ENCODE results near the gene SULF2.

The SULF2 gene

DNA sequence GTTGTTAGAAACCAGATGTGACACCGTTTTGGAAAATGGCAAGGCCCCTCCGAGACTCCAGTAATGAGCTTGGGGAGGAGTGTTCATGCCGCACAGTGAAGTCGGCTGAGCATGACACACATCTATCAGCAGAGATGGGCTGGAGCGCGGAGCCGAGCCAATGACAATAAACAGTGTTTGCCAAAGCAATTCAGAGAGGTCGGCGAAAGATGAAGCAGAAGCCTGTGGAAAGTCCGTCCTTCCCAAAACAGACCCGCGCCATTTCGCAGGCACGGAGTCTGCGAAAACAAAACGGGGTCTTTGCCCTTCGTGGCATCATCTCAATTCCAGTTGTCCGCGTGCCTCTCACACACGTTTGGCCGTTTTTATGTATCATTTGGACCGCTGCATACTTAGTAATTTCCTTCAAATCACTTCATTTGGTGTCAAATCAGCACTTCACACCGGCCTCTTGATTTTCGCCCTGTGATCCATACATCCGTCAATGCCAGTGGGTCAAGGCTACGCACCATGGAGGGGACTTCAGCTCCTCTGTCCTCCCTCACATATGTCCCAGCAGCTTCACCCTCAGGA lies 71.3 kb downstream of the SULF2 start:
- TF ChIP-seq SPI1 (IDR thresholded peaks at IDR 0.05; ENCODE audit: borderline replicate concordance, low read depth) = no peak
- no peak for TF ChIP-seq POLR2AphosphoS5 (IDR thresholded peaks at IDR 0.05; ENCODE audit: low read depth)
- no peak for TF ChIP-seq GABPA (IDR thresholded peaks at IDR 0.05; ENCODE audit: low read depth)
- TF ChIP-seq, protein P1, sequence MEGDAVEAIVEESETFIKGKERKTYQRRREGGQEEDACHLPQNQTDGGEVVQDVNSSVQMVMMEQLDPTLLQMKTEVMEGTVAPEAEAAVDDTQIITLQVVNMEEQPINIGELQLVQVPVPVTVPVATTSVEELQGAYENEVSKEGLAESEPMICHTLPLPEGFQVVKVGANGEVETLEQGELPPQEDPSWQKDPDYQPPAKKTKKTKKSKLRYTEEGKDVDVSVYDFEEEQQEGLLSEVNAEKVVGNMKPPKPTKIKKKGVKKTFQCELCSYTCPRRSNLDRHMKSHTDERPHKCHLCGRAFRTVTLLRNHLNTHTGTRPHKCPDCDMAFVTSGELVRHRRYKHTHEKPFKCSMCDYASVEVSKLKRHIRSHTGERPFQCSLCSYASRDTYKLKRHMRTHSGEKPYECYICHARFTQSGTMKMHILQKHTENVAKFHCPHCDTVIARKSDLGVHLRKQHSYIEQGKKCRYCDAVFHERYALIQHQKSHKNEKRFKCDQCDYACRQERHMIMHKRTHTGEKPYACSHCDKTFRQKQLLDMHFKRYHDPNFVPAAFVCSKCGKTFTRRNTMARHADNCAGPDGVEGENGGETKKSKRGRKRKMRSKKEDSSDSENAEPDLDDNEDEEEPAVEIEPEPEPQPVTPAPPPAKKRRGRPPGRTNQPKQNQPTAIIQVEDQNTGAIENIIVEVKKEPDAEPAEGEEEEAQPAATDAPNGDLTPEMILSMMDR (IDR thresholded peaks at IDR 0.05; ENCODE audit: insufficient read depth, low read length) = no peak
- TF ChIP-seq, protein P2, sequence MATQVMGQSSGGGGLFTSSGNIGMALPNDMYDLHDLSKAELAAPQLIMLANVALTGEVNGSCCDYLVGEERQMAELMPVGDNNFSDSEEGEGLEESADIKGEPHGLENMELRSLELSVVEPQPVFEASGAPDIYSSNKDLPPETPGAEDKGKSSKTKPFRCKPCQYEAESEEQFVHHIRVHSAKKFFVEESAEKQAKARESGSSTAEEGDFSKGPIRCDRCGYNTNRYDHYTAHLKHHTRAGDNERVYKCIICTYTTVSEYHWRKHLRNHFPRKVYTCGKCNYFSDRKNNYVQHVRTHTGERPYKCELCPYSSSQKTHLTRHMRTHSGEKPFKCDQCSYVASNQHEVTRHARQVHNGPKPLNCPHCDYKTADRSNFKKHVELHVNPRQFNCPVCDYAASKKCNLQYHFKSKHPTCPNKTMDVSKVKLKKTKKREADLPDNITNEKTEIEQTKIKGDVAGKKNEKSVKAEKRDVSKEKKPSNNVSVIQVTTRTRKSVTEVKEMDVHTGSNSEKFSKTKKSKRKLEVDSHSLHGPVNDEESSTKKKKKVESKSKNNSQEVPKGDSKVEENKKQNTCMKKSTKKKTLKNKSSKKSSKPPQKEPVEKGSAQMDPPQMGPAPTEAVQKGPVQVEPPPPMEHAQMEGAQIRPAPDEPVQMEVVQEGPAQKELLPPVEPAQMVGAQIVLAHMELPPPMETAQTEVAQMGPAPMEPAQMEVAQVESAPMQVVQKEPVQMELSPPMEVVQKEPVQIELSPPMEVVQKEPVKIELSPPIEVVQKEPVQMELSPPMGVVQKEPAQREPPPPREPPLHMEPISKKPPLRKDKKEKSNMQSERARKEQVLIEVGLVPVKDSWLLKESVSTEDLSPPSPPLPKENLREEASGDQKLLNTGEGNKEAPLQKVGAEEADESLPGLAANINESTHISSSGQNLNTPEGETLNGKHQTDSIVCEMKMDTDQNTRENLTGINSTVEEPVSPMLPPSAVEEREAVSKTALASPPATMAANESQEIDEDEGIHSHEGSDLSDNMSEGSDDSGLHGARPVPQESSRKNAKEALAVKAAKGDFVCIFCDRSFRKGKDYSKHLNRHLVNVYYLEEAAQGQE (IDR thresholded peaks at IDR 0.05; ENCODE audit: insufficient replicate concordance, low read depth) = no peak
- DNase-seq (ENCODE audit: low read depth in 1 of 2, low spot score in 1 of 2) = no peak
- Histone ChIP-seq H3K27me3 (ENCODE audit: insufficient read depth, poor library complexity, severe bottlenecking) (no peaks in the 10 kb centered on the region), H3K4me3 (replicated peaks; ENCODE audit: insufficient read depth, low read length) (no peak overlapping the region), H3K27ac (replicated peaks) (no peak overlapping the region)

DNA sequence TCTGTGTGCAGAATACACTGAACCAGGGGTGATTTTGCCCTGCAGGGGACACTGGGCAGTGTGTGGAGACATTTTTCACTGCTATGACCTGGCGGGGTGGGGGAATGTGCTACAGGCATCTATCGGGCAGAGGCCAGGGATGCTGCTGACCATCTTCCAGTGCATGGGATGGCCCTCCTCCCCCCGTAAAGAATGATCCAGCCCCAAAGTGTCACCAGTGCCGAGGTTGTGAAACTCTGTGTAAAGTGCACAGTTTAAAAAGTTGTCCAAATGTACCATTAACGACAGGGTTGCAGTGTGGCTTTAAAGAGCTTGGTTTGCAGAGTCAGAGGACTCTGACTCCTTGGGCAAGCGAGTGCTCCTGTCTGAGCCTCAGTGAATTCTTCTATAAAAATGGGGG lies 72.1 kb downstream of the SULF2 start:
- DNase-seq (ENCODE audit: low read depth in 1 of 2, low spot score in 1 of 2) = no peak
- Histone ChIP-seq H3K27me3 (ENCODE audit: insufficient read depth, poor library complexity, severe bottlenecking) (no peaks in the 10 kb centered on the region), H3K4me3 (replicated peaks; ENCODE audit: insufficient read depth, low read length) (no peak overlapping the region), H3K27ac (replicated peaks) (no peak overlapping the region)
- TF ChIP-seq, protein P2 (IDR thresholded peaks at IDR 0.05; ENCODE audit: insufficient replicate concordance, low read depth) = no peak
- TF ChIP-seq GABPA (IDR thresholded peaks at IDR 0.05; ENCODE audit: low read depth) (no peak), SPI1 (IDR thresholded peaks at IDR 0.05; ENCODE audit: borderline replicate concordance, low read depth) (no peak), POLR2AphosphoS5 (IDR thresholded peaks at IDR 0.05; ENCODE audit: low read depth) (no peak)
- TF ChIP-seq, protein P1 (IDR thresholded peaks at IDR 0.05; ENCODE audit: insufficient read depth, low read length) = no peak

DNA sequence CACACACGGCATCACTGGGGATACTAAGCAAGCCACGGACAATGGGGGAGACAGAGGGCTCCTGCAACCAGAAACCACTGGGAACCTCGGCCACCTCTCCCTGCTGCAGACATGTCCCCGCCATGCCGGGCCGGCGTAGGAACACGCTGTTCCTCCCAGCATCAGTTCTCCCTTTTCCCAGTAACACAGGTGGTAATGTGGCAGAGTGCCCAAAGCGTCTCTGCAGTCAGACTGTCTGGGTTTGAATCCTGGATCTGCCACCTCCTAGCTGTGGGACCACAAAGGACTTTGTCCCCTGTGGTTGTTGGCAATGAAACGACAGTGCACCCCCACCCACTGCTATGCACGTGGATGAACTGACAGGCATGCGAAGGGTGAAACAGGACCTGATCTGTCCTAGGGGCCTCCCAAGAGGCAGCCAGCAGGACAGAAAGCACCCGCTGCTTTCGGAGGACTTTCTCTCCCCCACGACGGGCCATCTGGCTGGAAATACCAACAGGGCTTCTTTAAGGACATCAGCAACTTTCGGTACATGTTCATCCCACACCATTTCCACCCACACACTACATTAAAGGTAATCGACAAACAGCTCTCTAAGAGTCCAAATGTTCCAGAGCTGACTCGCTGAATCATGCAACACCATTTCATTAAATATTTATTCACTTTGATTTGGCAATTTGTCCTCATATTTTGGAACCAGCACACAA lies 74.1 kb downstream of the SULF2 start:
- H3K4me3 ChIP-seq (replicated peaks; ENCODE audit: insufficient read depth, low read length) = no peak overlapping the region
- H3K27ac ChIP-seq (replicated peaks) = no peak overlapping the region
- no peak for DNase-seq (ENCODE audit: low read depth in 1 of 2, low spot score in 1 of 2)
- TF ChIP-seq POLR2AphosphoS5 (IDR thresholded peaks at IDR 0.05; ENCODE audit: low read depth) = no peak
- TF ChIP-seq, protein P2 (IDR thresholded peaks at IDR 0.05; ENCODE audit: insufficient replicate concordance, low read depth) = no peak
- no peak for TF ChIP-seq GABPA (IDR thresholded peaks at IDR 0.05; ENCODE audit: low read depth)
- TF ChIP-seq, protein P1 (IDR thresholded peaks at IDR 0.05; ENCODE audit: insufficient read depth, low read length) = no peak
- TF ChIP-seq SPI1 (IDR thresholded peaks at IDR 0.05; ENCODE audit: borderline replicate concordance, low read depth) = no peak
- H3K27me3 ChIP-seq (ENCODE audit: insufficient read depth, poor library complexity, severe bottlenecking) = no peaks in the 10 kb centered on the region
